ENCODE data around the gene SLC27A5.
"Not testable (repeated sequence)": the region's sequence is repeated elsewhere in the genome, so short reads cannot be mapped to it uniquely, and the experiment has no call there.

SLC27A5 gene

GRCh38 chr19:58550362-58551122, 38.8 kb upstream of the SLC27A5 start:
- DNase-seq = no peak

- no peak for DNase-seq
Observed at GRCh38 chr19:58549664-58550361, 38.0 kb upstream of the SLC27A5 start.

GRCh38 chr19:58548859-58549663, 37.3 kb upstream of the SLC27A5 start:
- no peak for DNase-seq

- DNase-seq = no peak
Observed at GRCh38 chr19:58547323-58548312, 35.8 kb upstream of the SLC27A5 start.

GRCh38 chr19:58546019-58546530, 34.3 kb upstream of the SLC27A5 start:
- DNase-seq = no peak

- DNase-seq = no peak
Observed at GRCh38 chr19:58545286-58546018, 33.7 kb upstream of the SLC27A5 start.

DNA sequence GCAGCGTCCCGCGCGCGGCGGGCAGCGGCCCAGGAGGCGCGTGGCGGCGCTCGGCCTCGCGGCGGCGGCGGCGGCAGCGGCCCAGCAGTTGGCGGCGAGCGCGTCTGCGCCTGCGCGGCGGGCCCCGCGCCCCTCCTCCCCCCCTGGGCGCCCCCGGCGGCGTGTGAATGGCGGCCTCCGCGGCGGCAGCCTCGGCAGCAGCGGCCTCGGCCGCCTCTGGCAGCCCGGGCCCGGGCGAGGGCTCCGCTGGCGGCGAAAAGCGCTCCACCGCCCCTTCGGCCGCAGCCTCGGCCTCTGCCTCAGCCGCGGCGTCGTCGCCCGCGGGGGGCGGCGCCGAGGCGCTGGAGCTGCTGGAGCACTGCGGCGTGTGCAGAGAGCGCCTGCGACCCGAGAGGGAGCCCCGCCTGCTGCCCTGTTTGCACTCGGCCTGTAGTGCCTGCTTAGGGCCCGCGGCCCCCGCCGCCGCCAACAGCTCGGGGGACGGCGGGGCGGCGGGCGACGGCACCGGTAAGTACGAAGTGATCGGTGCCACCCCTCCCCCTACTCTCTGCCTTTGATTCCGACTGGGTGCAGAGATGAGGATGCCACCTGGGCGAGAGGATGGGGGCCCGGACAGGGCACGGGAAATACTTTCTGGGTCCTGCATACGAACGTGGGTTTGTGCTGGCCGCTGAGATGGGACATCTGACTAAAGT, 32.9 kb upstream of the SLC27A5 start:
- peak; percentile 79 for DNase-seq

- peak; percentile 100 for DNase-seq
Observed at GRCh38 chr19:58543826-58544590, 32.2 kb upstream of the SLC27A5 start, which contains the start of gene TRIM28. TSS of gene TRIM28 (plus strand) at chr19:58544064. CDS start at chr19:58544758, 694 bp downstream.

GRCh38 chr19:58542641-58543372, 31.0 kb upstream of the SLC27A5 start:
- not testable (repeated sequence) for DNase-seq

GRCh38 chr19:58539169-58539559, 27.4 kb upstream of the SLC27A5 start:
- DNase-seq = not testable (repeated sequence)

- DNase-seq = peak; percentile 41
Observed at GRCh38 chr19:58538257-58539168, 26.7 kb upstream of the SLC27A5 start.

- DNase-seq = no peak
Observed at GRCh38 chr19:58536852-58537798, 25.3 kb upstream of the SLC27A5 start.

DNA sequence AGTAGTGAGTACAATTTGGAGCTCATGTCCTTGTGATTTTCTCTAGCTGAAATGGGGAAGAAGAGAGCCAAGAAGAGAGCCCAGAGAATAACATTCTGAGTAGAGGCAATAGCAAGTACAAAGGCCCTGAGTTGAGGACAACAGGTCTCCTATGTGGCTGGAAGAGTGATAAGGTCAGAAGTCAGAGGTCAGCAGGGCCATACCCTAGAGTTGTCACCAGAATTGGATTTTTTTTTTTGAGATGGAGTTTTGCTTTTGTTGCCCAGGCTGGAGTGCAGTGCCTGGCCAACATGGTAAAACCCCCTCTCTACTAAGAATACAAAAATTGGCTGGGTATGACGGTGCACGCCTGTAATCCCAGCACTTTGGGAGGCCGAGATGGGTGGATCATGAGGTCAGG, 24.1 kb upstream of the SLC27A5 start:
- no peak for DNase-seq

- DNase-seq = no peak
Observed at GRCh38 chr19:58531034-58531840, 19.4 kb upstream of the SLC27A5 start.

GRCh38 chr19:58529405-58529804, 17.6 kb upstream of the SLC27A5 start:
- DNase-seq = no peak

- DNase-seq = no peak
Observed at GRCh38 chr19:58522709-58523108, 10.9 kb upstream of the SLC27A5 start.

Measured in activated naive CD4-positive, alpha-beta T cell treated with Interleukin-2 at 50 U/mL for 16 hours (primary cell).